ENCODE measurements around the gene LAS1L. TPM values are rescaled to one million over a fixed set of nuclear protein-coding genes. Genes with fewer than 3 reads are reported as not detected.
"Not testable (repeated sequence)": the region's sequence is repeated elsewhere in the genome, so short reads cannot be mapped to it uniquely, and the experiment has no call there.

Gene LAS1L
- polyA plus RNA-seq, 1 of the 3 experiments (the other 2 are of a cell fraction) = 39.0 TPM

- ChIA-PET POLR2A (no interaction called here), CTCF (no interaction called here)
- peaks cover 0 to 42% of the 10 kb centered on the region in 2 experiments for H3K36me3 ChIP-seq (replicated peaks in 1 of 2; ENCODE audit: control insufficient read depth in 1 of 2, insufficient read depth in 2 of 2, low read length in 1 of 2)
- no peaks in the 10 kb centered on the region for H3K79me2 ChIP-seq (ENCODE audit: insufficient read depth)
- no peaks in the 10 kb centered on the region for H3K9me2 ChIP-seq
- no peak overlapping the region for H3K4me3 ChIP-seq (ENCODE audit: low read depth in 2 of 2, low read length in 1 of 2)
- 61% methylated on average over 3 of the region's 3 CpGs for WGBS (ENCODE audit: low lambda C conversion rate)
- no peak overlapping the region for H2AFZ ChIP-seq (ENCODE audit: low read depth)
- H3K4me1 ChIP-seq (ENCODE audit: control insufficient read depth in 1 of 2, insufficient read depth in 2 of 2, low read depth in 1 of 2, low read length in 1 of 2) = no peaks in the 10 kb centered on the region
- DNase-seq = no peak
- H3K27ac ChIP-seq (ENCODE audit: low read depth in 2 of 2, low read length in 1 of 2) = no peak overlapping the region
- TF ChIP-seq RCOR1 (IDR thresholded peaks at IDR 0.05; ENCODE audit: low read length) (no peak), USF2 (IDR thresholded peaks at IDR 0.05; ENCODE audit: borderline replicate concordance, low read depth, low read length) (no peak), EZH2phosphoT487 (IDR thresholded peaks at IDR 0.05; ENCODE audit: borderline replicate concordance, low read depth) (no peak), NRF1 (IDR thresholded peaks at IDR 0.05; ENCODE audit: low read depth, low read length) (no peak), TEAD4 (IDR thresholded peaks at IDR 0.05; ENCODE audit: borderline replicate concordance, insufficient read depth) (no peak), GATA2 (CRISPR knock-in tag; IDR thresholded peaks at IDR 0.05) (no peak), MXI1 (IDR thresholded peaks at IDR 0.05; ENCODE audit: low read depth, low read length) (no peak)
- TF ChIP-seq, protein P1, sequence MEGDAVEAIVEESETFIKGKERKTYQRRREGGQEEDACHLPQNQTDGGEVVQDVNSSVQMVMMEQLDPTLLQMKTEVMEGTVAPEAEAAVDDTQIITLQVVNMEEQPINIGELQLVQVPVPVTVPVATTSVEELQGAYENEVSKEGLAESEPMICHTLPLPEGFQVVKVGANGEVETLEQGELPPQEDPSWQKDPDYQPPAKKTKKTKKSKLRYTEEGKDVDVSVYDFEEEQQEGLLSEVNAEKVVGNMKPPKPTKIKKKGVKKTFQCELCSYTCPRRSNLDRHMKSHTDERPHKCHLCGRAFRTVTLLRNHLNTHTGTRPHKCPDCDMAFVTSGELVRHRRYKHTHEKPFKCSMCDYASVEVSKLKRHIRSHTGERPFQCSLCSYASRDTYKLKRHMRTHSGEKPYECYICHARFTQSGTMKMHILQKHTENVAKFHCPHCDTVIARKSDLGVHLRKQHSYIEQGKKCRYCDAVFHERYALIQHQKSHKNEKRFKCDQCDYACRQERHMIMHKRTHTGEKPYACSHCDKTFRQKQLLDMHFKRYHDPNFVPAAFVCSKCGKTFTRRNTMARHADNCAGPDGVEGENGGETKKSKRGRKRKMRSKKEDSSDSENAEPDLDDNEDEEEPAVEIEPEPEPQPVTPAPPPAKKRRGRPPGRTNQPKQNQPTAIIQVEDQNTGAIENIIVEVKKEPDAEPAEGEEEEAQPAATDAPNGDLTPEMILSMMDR (IDR thresholded peaks at IDR 0.05) = no peak
- H3K9me3 ChIP-seq = no peaks in the 10 kb centered on the region
- no peak overlapping the region for H3K9ac ChIP-seq
- H4K20me1 ChIP-seq (ENCODE audit: insufficient read depth) = no peaks in the 10 kb centered on the region
- H3K27me3 ChIP-seq (ENCODE audit: insufficient read depth) = no peaks in the 10 kb centered on the region
- H3K4me2 ChIP-seq = no peak overlapping the region
- no peaks in the 10 kb centered on the region for H3F3A ChIP-seq (replicated peaks; ENCODE audit: insufficient read depth)
Observed at GRCh38 chrX:65522739-65523372, 11.7 kb downstream of the LAS1L start.

GRCh38 chrX:65519530-65519929 lies 15.1 kb downstream of the LAS1L start:
- H3K27me3 ChIP-seq (ENCODE audit: insufficient read depth); H3K9me3 ChIP-seq; DNase-seq; H3K27ac ChIP-seq (ENCODE audit: low read depth in 2 of 2, low read length in 1 of 2); H4K20me1 ChIP-seq (ENCODE audit: insufficient read depth); H3K4me2 ChIP-seq; H3K9ac ChIP-seq; H2AFZ ChIP-seq (ENCODE audit: low read depth); H3F3A ChIP-seq (replicated peaks; ENCODE audit: insufficient read depth); POLR2A ChIA-PET; H3K79me2 ChIP-seq (ENCODE audit: insufficient read depth); H3K4me3 ChIP-seq (ENCODE audit: low read depth in 2 of 2, low read length in 1 of 2); H3K9me2 ChIP-seq; H3K4me1 ChIP-seq (ENCODE audit: control insufficient read depth in 1 of 2, insufficient read depth in 2 of 2, low read depth in 1 of 2, low read length in 1 of 2): not testable (repeated sequence)
- peaks cover 0 to 39% of the 10 kb centered on the region in 2 experiments for H3K36me3 ChIP-seq (replicated peaks in 1 of 2; ENCODE audit: control insufficient read depth in 1 of 2, insufficient read depth in 2 of 2, low read length in 1 of 2)
- CTCF ChIA-PET = interaction anchor here (4.6 kb wide), 1 partner anchor 9 kb away, joined by 21 read pairs; no protein-coding TSS in a partner anchor
- 42% methylated on average over 3 of the region's 6 CpGs for WGBS (ENCODE audit: low lambda C conversion rate)

DNA sequence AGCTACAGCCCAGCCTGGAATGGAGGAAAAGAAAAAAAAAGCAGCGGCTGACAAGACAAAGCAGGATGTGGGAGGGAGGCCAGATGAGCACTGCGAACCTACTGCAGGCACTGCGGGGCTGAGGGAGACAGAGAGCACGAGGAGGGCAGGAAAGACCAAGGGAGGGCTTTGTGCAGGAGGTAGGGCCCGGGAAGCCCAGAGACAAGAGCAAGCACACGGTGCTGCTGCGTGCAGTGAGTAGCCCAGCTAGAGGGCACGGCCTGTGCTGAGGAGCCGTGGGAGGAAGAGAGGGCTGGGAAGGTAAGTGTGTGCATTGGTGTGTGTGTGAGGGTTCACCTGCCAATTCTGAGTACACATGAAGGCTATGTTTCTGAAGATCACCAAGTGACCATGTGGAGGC lies 15.6 kb downstream of the LAS1L start:
- POLR2A ChIA-PET = not testable (repeated sequence)
- CTCF ChIA-PET = interaction anchor here (4.6 kb wide), 1 partner anchor 9 kb away, joined by 21 read pairs; no protein-coding TSS in a partner anchor

More for the DNA sequence above, 15.6 kb downstream of the LAS1L start:
- H3K9me3 ChIP-seq; DNase-seq; H2AFZ ChIP-seq (ENCODE audit: low read depth); H3K79me2 ChIP-seq (ENCODE audit: insufficient read depth); H4K20me1 ChIP-seq (ENCODE audit: insufficient read depth); H3K4me2 ChIP-seq; H3K9me2 ChIP-seq; H3K9ac ChIP-seq; H3K4me3 ChIP-seq (ENCODE audit: low read depth in 2 of 2, low read length in 1 of 2); H3F3A ChIP-seq (replicated peaks; ENCODE audit: insufficient read depth); H3K4me1 ChIP-seq (ENCODE audit: control insufficient read depth in 1 of 2, insufficient read depth in 2 of 2, low read depth in 1 of 2, low read length in 1 of 2); H3K27ac ChIP-seq (ENCODE audit: low read depth in 2 of 2, low read length in 1 of 2); H3K27me3 ChIP-seq (ENCODE audit: insufficient read depth): not testable (repeated sequence)
- WGBS (ENCODE audit: low lambda C conversion rate) = 47% methylated on average over 4 of the region's 9 CpGs
- H3K36me3 ChIP-seq (replicated peaks in 1 of 2; ENCODE audit: control insufficient read depth in 1 of 2, insufficient read depth in 2 of 2, low read length in 1 of 2) = peaks cover 0 to 35% of the 10 kb centered on the region in 2 experiments
